ENCODE results near the gene CRB2. TPM values are rescaled to one million over a fixed set of nuclear protein-coding genes. Genes with fewer than 3 reads are reported as not detected.

Gene CRB2
- total RNA-seq, 1 experiment from 2014 or later = 0.07 TPM

DNA sequence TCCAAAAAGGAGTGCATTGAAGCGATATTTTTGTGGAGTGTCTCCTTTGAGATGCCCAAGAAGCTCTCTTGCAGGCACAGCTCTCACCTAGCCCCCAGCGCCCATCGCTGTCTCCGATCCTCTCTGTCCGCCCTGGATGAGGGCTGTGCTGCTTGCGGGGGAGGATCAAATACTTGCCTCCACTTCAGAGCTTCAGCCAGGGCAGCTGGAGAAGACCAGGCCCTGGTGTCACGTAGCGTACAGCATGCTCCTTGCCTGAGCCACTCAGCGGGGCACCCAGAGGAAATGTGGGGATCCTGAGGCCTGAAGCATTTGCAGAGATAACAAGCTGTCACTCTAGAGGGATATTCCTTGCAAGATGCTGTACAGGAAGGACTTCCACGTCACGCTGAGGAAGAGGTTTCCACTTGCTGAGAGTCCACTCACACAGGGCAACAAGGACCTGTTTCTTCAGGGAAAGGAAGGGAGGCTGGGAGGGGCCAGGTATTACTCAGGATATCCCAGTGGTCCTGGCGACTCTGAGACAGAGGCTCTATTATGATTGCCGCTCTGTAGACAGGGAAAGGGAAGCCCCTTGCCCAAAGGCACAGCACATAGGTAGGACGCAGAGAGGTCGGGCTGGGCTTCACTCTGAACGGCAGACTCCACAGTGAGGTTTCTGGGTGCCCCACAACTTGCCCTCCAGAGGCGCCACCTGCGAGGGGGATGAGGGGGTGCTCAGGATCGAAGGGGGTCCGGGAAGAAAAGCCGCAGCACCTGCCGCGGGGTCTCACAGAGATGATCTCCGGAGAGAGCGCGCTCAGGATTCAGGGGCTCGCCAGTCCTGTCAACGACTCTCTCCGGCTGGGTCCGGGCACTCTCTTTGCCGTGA lies 64.0 kb downstream of the CRB2 start:
- no TSS peak for BruUV-seq (replicated peaks)

More for the DNA sequence above, 64.0 kb downstream of the CRB2 start:
- Histone ChIP-seq H4K20me1 (ENCODE audit: insufficient read depth) (no peaks in the 10 kb centered on the region), H3K9me3 (ENCODE audit: control insufficient read depth in 1 of 2, insufficient read depth in 1 of 2, low read depth in 1 of 2, low read length in 2 of 2) (no peaks in the 10 kb centered on the region), H2AFZ (ENCODE audit: low read depth, low read length, poor library complexity, severe bottlenecking) (no peak overlapping the region), H3K36me3 (ENCODE audit: control insufficient read depth in 1 of 2, insufficient read depth in 2 of 2, low read length in 2 of 2) (no peaks in the 10 kb centered on the region), H3K27ac (ENCODE audit: low read depth, low read length) (no peak overlapping the region), H3K79me2 (ENCODE audit: insufficient read depth, low read length) (no peaks in the 10 kb centered on the region), H3K9ac (ENCODE audit: low read length) (no peak overlapping the region), H3K9me2 (ENCODE audit: insufficient read depth) (no peaks in the 10 kb centered on the region), H3K27me3 (ENCODE audit: insufficient read depth, low read length) (no peaks in the 10 kb centered on the region), H3K4me3 (replicated peaks in 1 of 2; ENCODE audit: low read depth in 1 of 2, low read length in 2 of 2) (no peak overlapping the region), H3K4me1 (ENCODE audit: control insufficient read depth in 1 of 2, insufficient read depth in 2 of 2, low read length in 2 of 2) (no peaks in the 10 kb centered on the region), H3K4me2 (ENCODE audit: low read length) (no peak overlapping the region)
- ChIA-PET RAD21 (ENCODE audit: low non-redundant PET in 1 of 2, low total read pairs in 2 of 2, uncharacterized antibody in 2 of 2, unreplicated experiment in 2 of 2) (no interaction called here), POLR2A (no interaction called here), CTCF (no interaction called here)
- intact Hi-C loops (cut with micrococcal nuclease) = no loop called here
- ATAC-seq = no peak
- DNase-seq (ENCODE audit: low read depth, low spot score) = no peak
- TF ChIP-seq TCF7L2 (IDR thresholded peaks at IDR 0.05; ENCODE audit: borderline replicate concordance, extremely low read depth, insufficient read depth, insufficient read length) (no peak), SP1 (IDR thresholded peaks at IDR 0.05; ENCODE audit: low read depth) (no peak), EZH2phosphoT487 (IDR thresholded peaks at IDR 0.05; ENCODE audit: borderline replicate concordance) (no peak), SIN3A (IDR thresholded peaks at IDR 0.05; ENCODE audit: low read depth) (no peak), ZFX (IDR thresholded peaks at IDR 0.05) (no peak), CEBPB (IDR thresholded peaks at IDR 0.05; ENCODE audit: low read depth) (no peak), RAD21 (IDR thresholded peaks at IDR 0.05; ENCODE audit: low read depth) (no peak), ZNF274 (IDR thresholded peaks at IDR 0.05; ENCODE audit: low read depth, low read length) (no peak), SRF (IDR thresholded peaks at IDR 0.05; ENCODE audit: low read depth) (no peak), EGR1 (IDR thresholded peaks at IDR 0.05; ENCODE audit: low read depth) (no peak), POLR2A (IDR thresholded peaks at IDR 0.05; ENCODE audit: borderline replicate concordance, extremely low read depth, insufficient read depth, insufficient read length) (no peak), JUND (IDR thresholded peaks at IDR 0.05) (no peak), YY1 (IDR thresholded peaks at IDR 0.05; ENCODE audit: extremely low read depth, insufficient replicate concordance, low read depth, low read length) (no peak)
- TF ChIP-seq, protein P1, sequence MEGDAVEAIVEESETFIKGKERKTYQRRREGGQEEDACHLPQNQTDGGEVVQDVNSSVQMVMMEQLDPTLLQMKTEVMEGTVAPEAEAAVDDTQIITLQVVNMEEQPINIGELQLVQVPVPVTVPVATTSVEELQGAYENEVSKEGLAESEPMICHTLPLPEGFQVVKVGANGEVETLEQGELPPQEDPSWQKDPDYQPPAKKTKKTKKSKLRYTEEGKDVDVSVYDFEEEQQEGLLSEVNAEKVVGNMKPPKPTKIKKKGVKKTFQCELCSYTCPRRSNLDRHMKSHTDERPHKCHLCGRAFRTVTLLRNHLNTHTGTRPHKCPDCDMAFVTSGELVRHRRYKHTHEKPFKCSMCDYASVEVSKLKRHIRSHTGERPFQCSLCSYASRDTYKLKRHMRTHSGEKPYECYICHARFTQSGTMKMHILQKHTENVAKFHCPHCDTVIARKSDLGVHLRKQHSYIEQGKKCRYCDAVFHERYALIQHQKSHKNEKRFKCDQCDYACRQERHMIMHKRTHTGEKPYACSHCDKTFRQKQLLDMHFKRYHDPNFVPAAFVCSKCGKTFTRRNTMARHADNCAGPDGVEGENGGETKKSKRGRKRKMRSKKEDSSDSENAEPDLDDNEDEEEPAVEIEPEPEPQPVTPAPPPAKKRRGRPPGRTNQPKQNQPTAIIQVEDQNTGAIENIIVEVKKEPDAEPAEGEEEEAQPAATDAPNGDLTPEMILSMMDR (IDR thresholded peaks at IDR 0.05 in 2 of 3, conservative IDR thresholded peaks at IDR 0.05 in 1 of 3; ENCODE audit: borderline replicate concordance in 1 of 3, insufficient read depth in 1 of 3, low read depth in 2 of 3, low read length in 2 of 3) = no peak
- TF ChIP-seq, protein P2, sequence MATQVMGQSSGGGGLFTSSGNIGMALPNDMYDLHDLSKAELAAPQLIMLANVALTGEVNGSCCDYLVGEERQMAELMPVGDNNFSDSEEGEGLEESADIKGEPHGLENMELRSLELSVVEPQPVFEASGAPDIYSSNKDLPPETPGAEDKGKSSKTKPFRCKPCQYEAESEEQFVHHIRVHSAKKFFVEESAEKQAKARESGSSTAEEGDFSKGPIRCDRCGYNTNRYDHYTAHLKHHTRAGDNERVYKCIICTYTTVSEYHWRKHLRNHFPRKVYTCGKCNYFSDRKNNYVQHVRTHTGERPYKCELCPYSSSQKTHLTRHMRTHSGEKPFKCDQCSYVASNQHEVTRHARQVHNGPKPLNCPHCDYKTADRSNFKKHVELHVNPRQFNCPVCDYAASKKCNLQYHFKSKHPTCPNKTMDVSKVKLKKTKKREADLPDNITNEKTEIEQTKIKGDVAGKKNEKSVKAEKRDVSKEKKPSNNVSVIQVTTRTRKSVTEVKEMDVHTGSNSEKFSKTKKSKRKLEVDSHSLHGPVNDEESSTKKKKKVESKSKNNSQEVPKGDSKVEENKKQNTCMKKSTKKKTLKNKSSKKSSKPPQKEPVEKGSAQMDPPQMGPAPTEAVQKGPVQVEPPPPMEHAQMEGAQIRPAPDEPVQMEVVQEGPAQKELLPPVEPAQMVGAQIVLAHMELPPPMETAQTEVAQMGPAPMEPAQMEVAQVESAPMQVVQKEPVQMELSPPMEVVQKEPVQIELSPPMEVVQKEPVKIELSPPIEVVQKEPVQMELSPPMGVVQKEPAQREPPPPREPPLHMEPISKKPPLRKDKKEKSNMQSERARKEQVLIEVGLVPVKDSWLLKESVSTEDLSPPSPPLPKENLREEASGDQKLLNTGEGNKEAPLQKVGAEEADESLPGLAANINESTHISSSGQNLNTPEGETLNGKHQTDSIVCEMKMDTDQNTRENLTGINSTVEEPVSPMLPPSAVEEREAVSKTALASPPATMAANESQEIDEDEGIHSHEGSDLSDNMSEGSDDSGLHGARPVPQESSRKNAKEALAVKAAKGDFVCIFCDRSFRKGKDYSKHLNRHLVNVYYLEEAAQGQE (IDR thresholded peaks at IDR 0.05; ENCODE audit: low read depth) = no peak
- TF ChIP-seq, protein P3, sequence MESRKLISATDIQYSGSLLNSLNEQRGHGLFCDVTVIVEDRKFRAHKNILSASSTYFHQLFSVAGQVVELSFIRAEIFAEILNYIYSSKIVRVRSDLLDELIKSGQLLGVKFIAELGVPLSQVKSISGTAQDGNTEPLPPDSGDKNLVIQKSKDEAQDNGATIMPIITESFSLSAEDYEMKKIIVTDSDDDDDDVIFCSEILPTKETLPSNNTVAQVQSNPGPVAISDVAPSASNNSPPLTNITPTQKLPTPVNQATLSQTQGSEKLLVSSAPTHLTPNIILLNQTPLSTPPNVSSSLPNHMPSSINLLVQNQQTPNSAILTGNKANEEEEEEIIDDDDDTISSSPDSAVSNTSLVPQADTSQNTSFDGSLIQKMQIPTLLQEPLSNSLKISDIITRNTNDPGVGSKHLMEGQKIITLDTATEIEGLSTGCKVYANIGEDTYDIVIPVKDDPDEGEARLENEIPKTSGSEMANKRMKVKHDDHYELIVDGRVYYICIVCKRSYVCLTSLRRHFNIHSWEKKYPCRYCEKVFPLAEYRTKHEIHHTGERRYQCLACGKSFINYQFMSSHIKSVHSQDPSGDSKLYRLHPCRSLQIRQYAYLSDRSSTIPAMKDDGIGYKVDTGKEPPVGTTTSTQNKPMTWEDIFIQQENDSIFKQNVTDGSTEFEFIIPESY (IDR thresholded peaks at IDR 0.05; ENCODE audit: extremely low read depth, insufficient replicate concordance, low read length) = no peak
- TF ChIP-seq, protein P4, sequence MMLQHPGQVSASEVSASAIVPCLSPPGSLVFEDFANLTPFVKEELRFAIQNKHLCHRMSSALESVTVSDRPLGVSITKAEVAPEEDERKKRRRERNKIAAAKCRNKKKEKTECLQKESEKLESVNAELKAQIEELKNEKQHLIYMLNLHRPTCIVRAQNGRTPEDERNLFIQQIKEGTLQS (IDR thresholded peaks at IDR 0.05) = no peak
- TF ChIP-seq, protein P5, sequence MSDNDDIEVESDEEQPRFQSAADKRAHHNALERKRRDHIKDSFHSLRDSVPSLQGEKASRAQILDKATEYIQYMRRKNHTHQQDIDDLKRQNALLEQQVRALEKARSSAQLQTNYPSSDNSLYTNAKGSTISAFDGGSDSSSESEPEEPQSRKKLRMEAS (IDR thresholded peaks at IDR 0.05) = no peak
